Measurements from ENCODE around the gene AQP1.
A peak's percentile ranks its signal among the peaks of the same experiment; 100 is the strongest.

The AQP1 gene

GRCh38 chr7:30909431-30909830 is 2.2 kb upstream of the AQP1 start:
- no peak for DNase-seq (ENCODE audit: low spot score in 2 of 2)
- ATAC-seq = no peak
- Mint-ChIP-seq H3K4me1 (no peaks in the 10 kb centered on the region), H3K4me3 (no peak overlapping the region), H3K27ac (no peak overlapping the region), H3K36me3 (no peaks in the 10 kb centered on the region), H3K9me3 (no peaks in the 10 kb centered on the region)

- H3K4me3 Mint-ChIP-seq = no peak overlapping the region
- H3K4me1 Mint-ChIP-seq = no peaks in the 10 kb centered on the region
- ATAC-seq (peak; percentile 1), DNase-seq (ENCODE audit: low spot score in 2 of 2) (no peak)
- H3K9me3 Mint-ChIP-seq = no peaks in the 10 kb centered on the region
- no peaks in the 10 kb centered on the region for H3K36me3 Mint-ChIP-seq
- no peak overlapping the region for H3K27ac Mint-ChIP-seq
Observed at GRCh38 chr7:30910411-30911073, 1.1 kb upstream of the AQP1 start.

GRCh38 chr7:30911133-30911532 is 520 bp upstream of the AQP1 start:
- no peak overlapping the region for H3K27ac Mint-ChIP-seq
- H3K9me3 Mint-ChIP-seq = no peaks in the 10 kb centered on the region
- no peaks in the 10 kb centered on the region for H3K4me1 Mint-ChIP-seq
- H3K36me3 Mint-ChIP-seq = no peaks in the 10 kb centered on the region
- ATAC-seq (no peak), DNase-seq (ENCODE audit: low spot score in 2 of 2) (no peak)
- no peak overlapping the region for H3K4me3 Mint-ChIP-seq

DNA sequence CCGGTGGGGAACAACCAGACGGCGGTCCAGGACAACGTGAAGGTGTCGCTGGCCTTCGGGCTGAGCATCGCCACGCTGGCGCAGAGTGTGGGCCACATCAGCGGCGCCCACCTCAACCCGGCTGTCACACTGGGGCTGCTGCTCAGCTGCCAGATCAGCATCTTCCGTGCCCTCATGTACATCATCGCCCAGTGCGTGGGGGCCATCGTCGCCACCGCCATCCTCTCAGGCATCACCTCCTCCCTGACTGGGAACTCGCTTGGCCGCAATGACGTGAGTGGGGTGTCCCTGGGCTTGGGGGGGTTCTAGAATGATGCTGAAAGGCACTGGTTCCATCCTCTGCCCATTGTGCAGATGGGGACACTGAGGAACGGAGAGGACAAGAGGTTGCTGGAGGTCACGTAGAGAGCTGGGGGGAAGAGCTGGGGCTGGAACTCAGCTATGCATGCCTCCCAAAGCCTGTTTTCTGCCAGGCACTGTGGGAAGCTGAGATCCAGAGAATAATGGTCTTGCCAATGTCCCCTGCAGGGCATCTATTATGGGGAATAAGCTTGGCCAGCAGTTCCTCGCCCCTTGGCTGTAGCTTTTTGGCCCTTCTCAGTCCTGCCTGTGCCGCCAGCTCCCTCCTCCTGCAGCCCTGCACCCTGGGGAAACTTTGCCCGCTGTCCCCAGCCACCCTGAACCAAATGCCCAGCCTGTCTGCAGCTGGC is 523 bp downstream of the AQP1 start:
- Mint-ChIP-seq H3K27ac (no peak overlapping the region), H3K4me1 (no peaks in the 10 kb centered on the region), H3K4me3 (no peak overlapping the region), H3K36me3 (no peaks in the 10 kb centered on the region), H3K9me3 (no peaks in the 10 kb centered on the region)
- DNase-seq (ENCODE audit: low spot score in 2 of 2) (no peak), ATAC-seq (no peak)

- H3K36me3 Mint-ChIP-seq = no peaks in the 10 kb centered on the region
- DNase-seq (ENCODE audit: low spot score in 2 of 2) (no peak), ATAC-seq (no peak)
- no peak overlapping the region for H3K27ac Mint-ChIP-seq
- H3K4me1 Mint-ChIP-seq = no peaks in the 10 kb centered on the region
- H3K9me3 Mint-ChIP-seq = no peaks in the 10 kb centered on the region
- H3K4me3 Mint-ChIP-seq = no peak overlapping the region
Observed at GRCh38 chr7:30912731-30912985, 1.0 kb downstream of the AQP1 start.

- Mint-ChIP-seq H3K9me3 (no peaks in the 10 kb centered on the region), H3K4me3 (no peak overlapping the region), H3K27ac (no peak overlapping the region), H3K4me1 (no peaks in the 10 kb centered on the region), H3K36me3 (no peaks in the 10 kb centered on the region)
- ATAC-seq (no peak), DNase-seq (ENCODE audit: low spot score in 2 of 2) (no peak)
Observed at GRCh38 chr7:30912986-30913811, 1.5 kb downstream of the AQP1 start.

DNA sequence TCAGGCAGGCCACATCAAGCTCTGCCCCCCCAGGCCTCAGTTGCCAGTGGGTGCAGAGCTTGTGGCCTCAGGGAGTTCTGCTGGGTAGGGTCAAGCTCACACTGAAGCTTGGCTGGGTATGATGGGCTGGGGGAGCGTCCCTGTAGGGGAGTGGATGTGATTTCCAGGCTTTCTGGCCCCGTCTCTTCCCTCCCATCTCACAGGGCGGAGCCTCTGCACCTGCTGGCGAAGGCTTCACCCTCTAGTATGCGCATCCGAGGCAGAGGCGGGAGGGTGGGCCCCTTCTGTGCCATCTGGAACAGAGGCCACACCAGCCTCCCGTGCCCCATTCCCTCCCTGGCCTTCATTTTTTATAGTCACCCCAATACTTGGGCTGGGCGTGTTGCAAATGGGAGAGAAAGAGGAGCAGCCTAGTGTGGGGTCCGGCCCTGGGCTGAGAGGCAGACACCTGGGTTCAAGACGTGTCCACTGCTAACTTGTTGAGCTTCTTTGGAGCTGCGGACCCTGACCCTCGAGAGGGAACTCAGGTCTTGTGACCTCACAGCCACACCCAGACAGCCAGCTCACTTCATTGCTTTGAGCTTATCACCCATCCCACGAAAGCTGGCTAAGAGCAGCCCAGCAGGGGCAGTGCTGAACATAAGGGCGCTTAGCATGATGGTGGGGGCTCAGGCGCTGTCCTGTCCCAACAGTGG is 2.3 kb downstream of the AQP1 start:
- peak overlapping the region; percentile 64 for H3K27ac Mint-ChIP-seq
- no peak for ATAC-seq
- no peaks in the 10 kb centered on the region for H3K36me3 Mint-ChIP-seq
- no peaks in the 10 kb centered on the region for H3K4me1 Mint-ChIP-seq
- H3K9me3 Mint-ChIP-seq = no peaks in the 10 kb centered on the region
- no peak overlapping the region for H3K4me3 Mint-ChIP-seq
- DNase-seq (ENCODE audit: low spot score in 2 of 2) = no peak

DNA sequence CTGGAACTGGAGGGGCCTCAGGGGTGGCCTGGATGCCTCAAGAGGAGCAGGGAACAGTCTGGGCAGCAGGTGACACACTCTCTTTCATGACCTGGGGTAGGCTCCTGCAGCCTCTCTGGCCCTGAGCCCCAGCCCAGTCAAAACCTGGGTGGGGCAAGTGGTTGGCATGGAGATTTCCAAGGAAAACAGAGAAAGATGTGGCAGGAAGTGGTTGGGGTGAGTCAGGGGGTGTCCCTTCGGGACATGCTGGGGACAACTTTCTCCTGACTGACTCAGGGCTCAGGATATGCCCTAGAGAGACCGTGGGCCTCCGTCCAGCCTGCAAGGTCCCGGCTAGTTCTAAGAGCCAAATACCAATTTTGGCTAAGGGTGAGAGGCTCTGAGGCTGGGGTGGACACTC is 2.9 kb downstream of the AQP1 start:
- Mint-ChIP-seq H3K4me1 (no peaks in the 10 kb centered on the region), H3K4me3 (no peak overlapping the region), H3K27ac (peak overlapping the region; percentile 64), H3K36me3 (no peaks in the 10 kb centered on the region), H3K9me3 (no peaks in the 10 kb centered on the region)
- ATAC-seq = peak; percentile 16
- DNase-seq (ENCODE audit: low spot score in 2 of 2) = no peak

DNA sequence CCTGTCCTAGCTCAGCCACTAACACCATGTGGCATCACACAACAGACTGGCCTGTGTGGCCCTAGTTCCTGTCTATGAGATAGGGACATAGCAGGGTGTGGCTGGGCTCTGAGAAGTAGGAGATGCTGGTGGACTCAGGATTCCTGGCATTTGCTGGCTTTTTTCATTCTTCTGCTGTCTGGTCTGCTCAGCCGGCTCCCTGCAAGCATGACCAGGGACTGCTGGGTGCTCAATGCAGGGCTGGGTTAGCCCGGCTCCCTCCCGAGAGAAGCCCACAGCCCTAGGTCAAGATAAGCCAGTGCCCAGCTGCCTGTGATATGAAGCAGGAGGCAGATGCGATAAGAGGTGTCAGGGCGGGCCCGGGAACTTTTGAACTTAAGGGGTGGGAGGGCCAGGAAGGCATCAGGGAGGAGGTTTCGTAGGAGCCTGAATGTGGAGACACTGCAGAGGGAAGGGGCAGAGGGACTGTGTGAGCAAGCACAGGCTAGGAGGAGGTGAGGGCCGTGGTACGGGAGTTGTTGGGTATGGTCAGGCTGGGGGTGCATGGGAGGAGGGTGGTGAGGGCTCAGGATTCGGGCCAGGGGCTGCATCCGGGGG is 3.5 kb downstream of the AQP1 start:
- Mint-ChIP-seq H3K4me1 (no peaks in the 10 kb centered on the region), H3K27ac (peak overlapping the region; percentile 64), H3K36me3 (no peaks in the 10 kb centered on the region), H3K4me3 (no peak overlapping the region), H3K9me3 (no peaks in the 10 kb centered on the region)
- ATAC-seq (no peak), DNase-seq (ENCODE audit: low spot score in 2 of 2) (no peak)

DNA sequence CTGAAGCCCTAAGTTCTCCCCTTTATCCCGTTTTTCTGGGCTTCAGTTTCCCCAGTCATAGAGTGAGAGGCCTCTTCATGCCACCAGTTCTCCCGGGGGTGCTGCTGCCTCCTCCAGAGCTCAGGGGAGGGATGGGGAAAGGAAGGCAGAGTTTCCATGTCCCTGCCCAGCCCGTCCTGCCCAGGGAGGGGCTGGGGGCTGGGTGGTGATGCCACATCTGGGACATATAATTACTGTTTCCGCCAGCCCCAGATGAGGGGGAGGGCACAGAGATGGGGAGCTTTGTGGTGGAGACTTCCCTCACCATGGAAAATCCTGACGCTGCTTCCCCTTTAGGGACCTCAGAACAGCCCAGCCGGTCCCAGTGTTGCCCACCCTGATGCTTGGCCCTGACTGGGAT is 4.1 kb downstream of the AQP1 start:
- no peak for ATAC-seq
- Mint-ChIP-seq H3K9me3 (no peaks in the 10 kb centered on the region), H3K4me1 (no peaks in the 10 kb centered on the region), H3K4me3 (no peak overlapping the region), H3K36me3 (no peaks in the 10 kb centered on the region), H3K27ac (no peak overlapping the region)
- no peak for DNase-seq (ENCODE audit: low spot score in 2 of 2)

- Mint-ChIP-seq H3K4me1 (no peaks in the 10 kb centered on the region), H3K27ac (no peak overlapping the region), H3K9me3 (no peaks in the 10 kb centered on the region), H3K4me3 (no peak overlapping the region), H3K36me3 (no peaks in the 10 kb centered on the region)
- DNase-seq (ENCODE audit: low spot score in 2 of 2) (no peak), ATAC-seq (no peak)
Observed at GRCh38 chr7:30916255-30916654, 4.6 kb downstream of the AQP1 start.

GRCh38 chr7:30916767-30917166 is 5.1 kb downstream of the AQP1 start:
- H3K9me3 Mint-ChIP-seq = no peaks in the 10 kb centered on the region
- ATAC-seq = no peak
- no peak overlapping the region for H3K27ac Mint-ChIP-seq
- no peaks in the 10 kb centered on the region for H3K4me1 Mint-ChIP-seq
- H3K4me3 Mint-ChIP-seq = no peak overlapping the region
- DNase-seq (ENCODE audit: low spot score in 2 of 2) = no peak
- no peaks in the 10 kb centered on the region for H3K36me3 Mint-ChIP-seq

DNA sequence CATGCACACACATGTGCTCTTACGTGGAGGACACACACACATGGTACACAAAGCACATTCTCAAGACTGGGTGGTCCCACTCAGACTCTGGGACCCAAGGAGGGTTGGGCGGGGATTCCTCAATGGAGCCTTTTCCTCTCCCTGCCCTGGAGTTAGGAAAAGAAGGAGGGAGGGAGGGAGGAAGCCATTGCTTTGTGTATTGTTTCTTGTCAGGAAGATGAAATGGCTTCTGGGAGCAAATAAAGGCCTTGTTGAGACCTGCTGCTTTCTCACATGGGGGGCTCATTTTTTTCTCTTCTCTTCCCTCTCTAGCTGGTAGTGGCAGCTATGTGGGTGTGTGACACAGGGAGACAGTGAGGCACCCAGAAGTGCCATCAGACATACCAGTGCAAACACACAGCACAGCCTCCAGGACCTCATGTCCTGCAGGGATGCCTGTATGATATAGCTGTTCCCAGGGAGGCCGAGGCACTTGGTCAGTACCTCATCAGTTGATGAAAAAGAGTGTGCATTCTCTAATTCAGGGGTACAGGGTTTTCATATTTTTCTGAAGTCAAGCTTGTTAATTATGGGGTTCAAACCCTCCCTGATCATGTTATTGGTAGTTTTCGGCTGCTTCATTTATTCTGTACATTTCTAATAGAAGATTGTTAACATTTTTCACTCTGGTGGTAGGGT is 5.7 kb downstream of the AQP1 start:
- no peak overlapping the region for H3K4me3 Mint-ChIP-seq
- DNase-seq (ENCODE audit: low spot score in 2 of 2) (no peak), ATAC-seq (no peak)
- H3K36me3 Mint-ChIP-seq = no peaks in the 10 kb centered on the region
- H3K27ac Mint-ChIP-seq = no peak overlapping the region
- no peaks in the 10 kb centered on the region for H3K4me1 Mint-ChIP-seq
- no peaks in the 10 kb centered on the region for H3K9me3 Mint-ChIP-seq

GRCh38 chr7:30918676-30919075 is 7.0 kb downstream of the AQP1 start:
- ATAC-seq (no peak), DNase-seq (ENCODE audit: low spot score in 2 of 2) (no peak)
- Mint-ChIP-seq H3K4me3 (no peak overlapping the region), H3K4me1 (no peaks in the 10 kb centered on the region), H3K36me3 (no peaks in the 10 kb centered on the region), H3K27ac (no peak overlapping the region), H3K9me3 (no peaks in the 10 kb centered on the region)
